Mucosa of descending colon (tissue), 3 donors: ENCODE measurements around the gene TIAM2. TPM values are rescaled to one million over a fixed set of nuclear protein-coding genes. Genes with fewer than 3 reads are reported as not detected.

Experiments used
- ATAC-seq: fragments of 200-7000 bp; cut with Tn5 transposase; one replicate; pipeline ENCODE4 v1.9.1; 2020; ENCODE audit warnings: mild to moderate bottlenecking, moderate library complexity
- DNase-seq, 3 donors: peaks; one replicate each; pipeline ENCODE4 v3.0.0-alpha.2; 2020
- H3K36me3 ChIP-seq: fragments of 200-600 bp; one replicate; pipeline ENCODE4 v1.8.0; 2021; ENCODE audit warnings: low read depth, mild to moderate bottlenecking
- H3K4me1 ChIP-seq: fragments of 200-600 bp; one replicate; pipeline ENCODE4 v1.8.0; 2021; ENCODE audit warnings: low read depth, mild to moderate bottlenecking
- H3K4me3 ChIP-seq: fragments of 200-600 bp; one replicate; pipeline ENCODE4 v1.8.0; 2021; ENCODE audit warnings: mild to moderate bottlenecking
- H3K9me3 ChIP-seq: fragments of 200-600 bp; one replicate; pipeline ENCODE4 v1.8.0; 2021; ENCODE audit warnings: mild to moderate bottlenecking
- CTCF ChIP-seq: fragments of 200-600 bp; IDR thresholded peaks from one replicate; pipeline ENCODE4 v1.8.0; 2022; ENCODE audit warnings: antibody characterized with exemption, mild to moderate bottlenecking
- intact Hi-C, 2 donors: fragments of 100-400 bp; cut with DNase I in 1 of 2; cut with micrococcal nuclease in 1 of 2; formaldehyde crosslinking; loops; one replicate each; pipeline versions ENCODE4 v1.11.0 to v1.11.1; 2022; cut with DNase I, micrococcal nuclease
- total RNA-seq, 3 donors: library from RNA; stranded (reverse); fragmentation: NEBNext Ultra II Directional in 2 of 3; extraction: Animal tissue kit (Norgen Biotek cat#: 25700) in 2 of 3; gene quantifications; one replicate each; pipeline versions ENCODE4 v1.2.1 to v1.2.4, GENCODE V29; 2021 to 2023
- donor health status: DM: no; HTN: no; CAD: no; lungs with moderate emphysema.
- donor health status: DM: no; HTN: no; CAD: no.
- donor health status: DM: no; HTN: yes; CAD: no.

TIAM2 gene
- total RNA-seq, 3 donors from 2014 or later: 4.2 to 12.2 (median 9.8) TPM

GRCh38 chr6:155194399-155194798 is 199.3 kb downstream of the TIAM2 start:
- Histone ChIP-seq H3K4me3 (no peak overlapping the region), H3K9me3 (no peaks in the 10 kb centered on the region), H3K36me3 (no peaks in the 10 kb centered on the region), H3K4me1 (no peaks in the 10 kb centered on the region)
- TF ChIP-seq CTCF: no peak
- ATAC-seq (peak; percentile 25), DNase-seq (no peak)
- intact Hi-C loops: no loop called here

- ATAC-seq (no peak), DNase-seq (no peak)
- H3K4me3 ChIP-seq: no peak overlapping the region
- no peak for TF ChIP-seq CTCF
- H3K4me1 ChIP-seq: no peaks in the 10 kb centered on the region
- no peaks in the 10 kb centered on the region for H3K9me3 ChIP-seq
- intact Hi-C loops: no loop called here
- H3K36me3 ChIP-seq: no peaks in the 10 kb centered on the region
Measured at GRCh38 chr6:155195903-155196302, 200.8 kb downstream of the TIAM2 start.

GRCh38 chr6:155196911-155197310 is 201.8 kb downstream of the TIAM2 start:
- intact Hi-C loops: no loop called here
- TF ChIP-seq CTCF: no peak
- DNase-seq: no peak

GRCh38 chr6:155197932-155198331 is 202.8 kb downstream of the TIAM2 start:
- no peak for ATAC-seq
- no peak overlapping the region for H3K4me3 ChIP-seq
- no peaks in the 10 kb centered on the region for H3K36me3 ChIP-seq
- H3K9me3 ChIP-seq: no peaks in the 10 kb centered on the region
- peaks cover 6% of the 10 kb centered on the region for H3K4me1 ChIP-seq
- no peak for DNase-seq
- intact Hi-C loops: no loop called here
- TF ChIP-seq CTCF: no peak

More at GRCh38 chr6:155196911-155197310, 201.8 kb downstream of the TIAM2 start:
- Histone ChIP-seq H3K36me3 (no peaks in the 10 kb centered on the region), H3K4me3 (no peak overlapping the region), H3K4me1 (peaks cover 6% of the 10 kb centered on the region), H3K9me3 (no peaks in the 10 kb centered on the region)
- no peak for ATAC-seq

GRCh38 chr6:155200012-155200411 is 204.9 kb downstream of the TIAM2 start:
- no peaks in the 10 kb centered on the region for H3K9me3 ChIP-seq
- no peaks in the 10 kb centered on the region for H3K36me3 ChIP-seq
- DNase-seq (no peak), ATAC-seq (no peak)
- intact Hi-C loops: no loop called here
- no peak for TF ChIP-seq CTCF
- H3K4me3 ChIP-seq: no peak overlapping the region
- peaks cover 6% of the 10 kb centered on the region for H3K4me1 ChIP-seq
